Liver (tissue), 3 donors: ENCODE data around the gene PRAMEF1.

Source experiments
- EGR1 ChIP-seq, 2 donors: IDR thresholded peaks; 2 replicates each; pipeline ENCODE4 v1.6.1; 2016 to 2018; ENCODE audit warnings: antibody characterized with exemption in 2 of 2, low read depth in 2 of 2
- FOXA1 ChIP-seq: IDR thresholded peaks from 2 replicates; pipeline ENCODE4 v1.6.1; 2016; ENCODE audit warnings: antibody characterized with exemption
- RAD21 ChIP-seq, 2 donors: IDR thresholded peaks; 2 replicates each; pipeline ENCODE4 v1.6.1; 2016; ENCODE audit warnings: antibody characterized with exemption in 2 of 2, mild to moderate bottlenecking in 2 of 2
- RXRA ChIP-seq, 2 donors: IDR thresholded peaks; 2 replicates each; pipeline ENCODE4 v1.6.1; 2017 to 2018; ENCODE audit warnings: antibody characterized with exemption in 2 of 2, mild to moderate bottlenecking in 1 of 2
- SP1 ChIP-seq: IDR thresholded peaks from 2 replicates; pipeline ENCODE4 v1.6.1; 2018; ENCODE audit warnings: antibody characterized with exemption, mild to moderate bottlenecking
- YY1 ChIP-seq: IDR thresholded peaks from 2 replicates; pipeline ENCODE4 v1.6.1; 2016; ENCODE audit warnings: antibody characterized with exemption, mild to moderate bottlenecking
- TF ChIP-seq, protein P1 (sequence below): fragments of 150-350 bp; IDR thresholded peaks from 2 replicates; pipeline ENCODE4 v1.5.1; 2017; ENCODE audit warnings: improper control_type of control experiment, low read depth, low read length; ENCODE audit not compliant: missing input control
- TF ChIP-seq, protein P2 (sequence below): IDR thresholded peaks from 2 replicates; pipeline ENCODE4 v1.6.1; 2016; ENCODE audit warnings: antibody characterized with exemption
- TF ChIP-seq, protein P3 (sequence below): IDR thresholded peaks from 2 replicates; pipeline ENCODE4 v1.6.1; 2016; ENCODE audit warnings: antibody characterized with exemption
- TF ChIP-seq, protein P4 (sequence below): IDR thresholded peaks from 2 replicates; pipeline ENCODE4 v1.6.1; 2016; ENCODE audit warnings: antibody characterized with exemption
- TF ChIP-seq, protein P5 (sequence below): IDR thresholded peaks from 2 replicates; pipeline ENCODE4 v1.6.1; 2016; ENCODE audit warnings: antibody characterized with exemption, mild to moderate bottlenecking
- donor health status: healthy.
- donor health status: healthy.

DNA sequence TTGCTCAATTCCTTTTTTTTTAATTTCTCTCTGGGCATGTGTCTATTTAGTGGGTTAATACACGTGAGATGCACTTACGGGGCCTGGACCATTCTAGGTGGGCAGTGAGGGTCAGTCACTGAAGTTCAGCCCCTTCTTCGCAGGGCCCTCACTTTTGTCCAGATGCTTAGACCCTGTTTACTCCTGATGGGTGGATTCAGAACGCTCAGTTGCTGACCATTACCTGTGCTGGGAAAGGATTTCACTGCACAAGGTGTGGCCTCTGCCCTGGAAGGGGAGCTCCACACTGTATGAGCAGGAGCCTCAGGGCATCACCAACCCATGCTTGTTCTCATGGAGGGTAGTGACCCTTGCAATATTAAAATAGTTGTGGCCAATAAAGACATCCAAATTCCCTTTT lies 13.1 kb upstream of the PRAMEF1 start:
- TF ChIP-seq RXRA (IDR thresholded peaks at IDR 0.05) (no peak), FOXA1 (no peak), YY1 (no peak), SP1 (no peak), RAD21 (IDR thresholded peaks at IDR 0.05) (no peak), EGR1 (IDR thresholded peaks at IDR 0.05; ENCODE audit: low read depth in 2 of 2) (no peak)
- TF ChIP-seq, protein P1, sequence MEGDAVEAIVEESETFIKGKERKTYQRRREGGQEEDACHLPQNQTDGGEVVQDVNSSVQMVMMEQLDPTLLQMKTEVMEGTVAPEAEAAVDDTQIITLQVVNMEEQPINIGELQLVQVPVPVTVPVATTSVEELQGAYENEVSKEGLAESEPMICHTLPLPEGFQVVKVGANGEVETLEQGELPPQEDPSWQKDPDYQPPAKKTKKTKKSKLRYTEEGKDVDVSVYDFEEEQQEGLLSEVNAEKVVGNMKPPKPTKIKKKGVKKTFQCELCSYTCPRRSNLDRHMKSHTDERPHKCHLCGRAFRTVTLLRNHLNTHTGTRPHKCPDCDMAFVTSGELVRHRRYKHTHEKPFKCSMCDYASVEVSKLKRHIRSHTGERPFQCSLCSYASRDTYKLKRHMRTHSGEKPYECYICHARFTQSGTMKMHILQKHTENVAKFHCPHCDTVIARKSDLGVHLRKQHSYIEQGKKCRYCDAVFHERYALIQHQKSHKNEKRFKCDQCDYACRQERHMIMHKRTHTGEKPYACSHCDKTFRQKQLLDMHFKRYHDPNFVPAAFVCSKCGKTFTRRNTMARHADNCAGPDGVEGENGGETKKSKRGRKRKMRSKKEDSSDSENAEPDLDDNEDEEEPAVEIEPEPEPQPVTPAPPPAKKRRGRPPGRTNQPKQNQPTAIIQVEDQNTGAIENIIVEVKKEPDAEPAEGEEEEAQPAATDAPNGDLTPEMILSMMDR: no peak
- TF ChIP-seq, protein P2, sequence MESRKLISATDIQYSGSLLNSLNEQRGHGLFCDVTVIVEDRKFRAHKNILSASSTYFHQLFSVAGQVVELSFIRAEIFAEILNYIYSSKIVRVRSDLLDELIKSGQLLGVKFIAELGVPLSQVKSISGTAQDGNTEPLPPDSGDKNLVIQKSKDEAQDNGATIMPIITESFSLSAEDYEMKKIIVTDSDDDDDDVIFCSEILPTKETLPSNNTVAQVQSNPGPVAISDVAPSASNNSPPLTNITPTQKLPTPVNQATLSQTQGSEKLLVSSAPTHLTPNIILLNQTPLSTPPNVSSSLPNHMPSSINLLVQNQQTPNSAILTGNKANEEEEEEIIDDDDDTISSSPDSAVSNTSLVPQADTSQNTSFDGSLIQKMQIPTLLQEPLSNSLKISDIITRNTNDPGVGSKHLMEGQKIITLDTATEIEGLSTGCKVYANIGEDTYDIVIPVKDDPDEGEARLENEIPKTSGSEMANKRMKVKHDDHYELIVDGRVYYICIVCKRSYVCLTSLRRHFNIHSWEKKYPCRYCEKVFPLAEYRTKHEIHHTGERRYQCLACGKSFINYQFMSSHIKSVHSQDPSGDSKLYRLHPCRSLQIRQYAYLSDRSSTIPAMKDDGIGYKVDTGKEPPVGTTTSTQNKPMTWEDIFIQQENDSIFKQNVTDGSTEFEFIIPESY: no peak
- TF ChIP-seq, protein P3, sequence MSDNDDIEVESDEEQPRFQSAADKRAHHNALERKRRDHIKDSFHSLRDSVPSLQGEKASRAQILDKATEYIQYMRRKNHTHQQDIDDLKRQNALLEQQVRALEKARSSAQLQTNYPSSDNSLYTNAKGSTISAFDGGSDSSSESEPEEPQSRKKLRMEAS: no peak
- TF ChIP-seq, protein P4, sequence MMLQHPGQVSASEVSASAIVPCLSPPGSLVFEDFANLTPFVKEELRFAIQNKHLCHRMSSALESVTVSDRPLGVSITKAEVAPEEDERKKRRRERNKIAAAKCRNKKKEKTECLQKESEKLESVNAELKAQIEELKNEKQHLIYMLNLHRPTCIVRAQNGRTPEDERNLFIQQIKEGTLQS: no peak
- TF ChIP-seq, protein P5, sequence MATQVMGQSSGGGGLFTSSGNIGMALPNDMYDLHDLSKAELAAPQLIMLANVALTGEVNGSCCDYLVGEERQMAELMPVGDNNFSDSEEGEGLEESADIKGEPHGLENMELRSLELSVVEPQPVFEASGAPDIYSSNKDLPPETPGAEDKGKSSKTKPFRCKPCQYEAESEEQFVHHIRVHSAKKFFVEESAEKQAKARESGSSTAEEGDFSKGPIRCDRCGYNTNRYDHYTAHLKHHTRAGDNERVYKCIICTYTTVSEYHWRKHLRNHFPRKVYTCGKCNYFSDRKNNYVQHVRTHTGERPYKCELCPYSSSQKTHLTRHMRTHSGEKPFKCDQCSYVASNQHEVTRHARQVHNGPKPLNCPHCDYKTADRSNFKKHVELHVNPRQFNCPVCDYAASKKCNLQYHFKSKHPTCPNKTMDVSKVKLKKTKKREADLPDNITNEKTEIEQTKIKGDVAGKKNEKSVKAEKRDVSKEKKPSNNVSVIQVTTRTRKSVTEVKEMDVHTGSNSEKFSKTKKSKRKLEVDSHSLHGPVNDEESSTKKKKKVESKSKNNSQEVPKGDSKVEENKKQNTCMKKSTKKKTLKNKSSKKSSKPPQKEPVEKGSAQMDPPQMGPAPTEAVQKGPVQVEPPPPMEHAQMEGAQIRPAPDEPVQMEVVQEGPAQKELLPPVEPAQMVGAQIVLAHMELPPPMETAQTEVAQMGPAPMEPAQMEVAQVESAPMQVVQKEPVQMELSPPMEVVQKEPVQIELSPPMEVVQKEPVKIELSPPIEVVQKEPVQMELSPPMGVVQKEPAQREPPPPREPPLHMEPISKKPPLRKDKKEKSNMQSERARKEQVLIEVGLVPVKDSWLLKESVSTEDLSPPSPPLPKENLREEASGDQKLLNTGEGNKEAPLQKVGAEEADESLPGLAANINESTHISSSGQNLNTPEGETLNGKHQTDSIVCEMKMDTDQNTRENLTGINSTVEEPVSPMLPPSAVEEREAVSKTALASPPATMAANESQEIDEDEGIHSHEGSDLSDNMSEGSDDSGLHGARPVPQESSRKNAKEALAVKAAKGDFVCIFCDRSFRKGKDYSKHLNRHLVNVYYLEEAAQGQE: no peak
